Kidney epithelial cell (primary cell): ENCODE results near the gene RUNX1. TPM values are rescaled to one million over a fixed set of nuclear protein-coding genes. Genes with fewer than 3 reads are reported as not detected.

Experiments used
- DNase-seq: peaks from one replicate; pipeline ENCODE4 v3.0.0-alpha.2; 2010; ENCODE audit warnings: low read depth
- H3K27me3 ChIP-seq: 2 replicates; pipeline ENCODE4 v1.6.0; 2011; ENCODE audit warnings: low read length; ENCODE audit not compliant: control insufficient read depth, insufficient read depth
- H3K36me3 ChIP-seq: 2 replicates; pipeline ENCODE4 v1.5.1; 2011; ENCODE audit warnings: low read length; ENCODE audit not compliant: control insufficient read depth, insufficient read depth
- H3K4me3 ChIP-seq: 2 replicates; pipeline ENCODE4 v1.5.1; 2011; ENCODE audit warnings: low read depth, mild to moderate bottlenecking, control low read depth, low read length
- total RNA-seq: library from RNA; depleted of rRNA; stranded (reverse); fragments of >200 nt; gene quantifications from 2 replicates; pipeline ENCODE4 v1.2.3, GENCODE V29; 2015
- TF ChIP-seq, protein P1 (sequence below): IDR thresholded peaks from 2 replicates; pipeline ENCODE4 v1.5.1; 2011; ENCODE audit warnings: mild to moderate bottlenecking, moderate library complexity, low read length, control low read depth, inconsistent platforms; ENCODE audit not compliant: insufficient read depth, poor library complexity, severe bottlenecking

Gene RUNX1
- total RNA-seq, 1 donor from 2014 or later: 43.0 TPM

DNA sequence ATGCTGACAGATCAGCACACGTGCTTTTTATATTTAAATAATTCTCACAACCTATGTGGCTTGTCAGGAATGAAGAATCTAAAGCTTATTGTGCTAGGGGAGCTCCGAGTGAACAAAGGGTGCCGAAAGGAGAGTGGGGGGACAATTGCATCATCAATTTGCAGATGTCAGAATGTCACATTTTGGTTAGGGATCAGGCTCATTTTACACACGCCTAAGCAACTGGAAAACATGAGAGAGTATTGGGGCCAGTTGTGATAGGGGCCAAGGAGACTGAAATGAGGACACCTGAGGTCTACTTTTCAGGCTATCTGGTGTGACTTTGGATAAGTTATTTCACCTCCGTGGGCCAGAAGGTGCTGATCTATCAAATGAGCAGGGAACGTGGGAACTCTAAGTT is 31.8 kb downstream of the RUNX1 start:
- Histone ChIP-seq H3K36me3 (no peaks in the 10 kb centered on the region), H3K27me3 (no peaks in the 10 kb centered on the region), H3K4me3 (no peak overlapping the region)
- no peak for DNase-seq
- TF ChIP-seq, protein P1, sequence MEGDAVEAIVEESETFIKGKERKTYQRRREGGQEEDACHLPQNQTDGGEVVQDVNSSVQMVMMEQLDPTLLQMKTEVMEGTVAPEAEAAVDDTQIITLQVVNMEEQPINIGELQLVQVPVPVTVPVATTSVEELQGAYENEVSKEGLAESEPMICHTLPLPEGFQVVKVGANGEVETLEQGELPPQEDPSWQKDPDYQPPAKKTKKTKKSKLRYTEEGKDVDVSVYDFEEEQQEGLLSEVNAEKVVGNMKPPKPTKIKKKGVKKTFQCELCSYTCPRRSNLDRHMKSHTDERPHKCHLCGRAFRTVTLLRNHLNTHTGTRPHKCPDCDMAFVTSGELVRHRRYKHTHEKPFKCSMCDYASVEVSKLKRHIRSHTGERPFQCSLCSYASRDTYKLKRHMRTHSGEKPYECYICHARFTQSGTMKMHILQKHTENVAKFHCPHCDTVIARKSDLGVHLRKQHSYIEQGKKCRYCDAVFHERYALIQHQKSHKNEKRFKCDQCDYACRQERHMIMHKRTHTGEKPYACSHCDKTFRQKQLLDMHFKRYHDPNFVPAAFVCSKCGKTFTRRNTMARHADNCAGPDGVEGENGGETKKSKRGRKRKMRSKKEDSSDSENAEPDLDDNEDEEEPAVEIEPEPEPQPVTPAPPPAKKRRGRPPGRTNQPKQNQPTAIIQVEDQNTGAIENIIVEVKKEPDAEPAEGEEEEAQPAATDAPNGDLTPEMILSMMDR: no peak

DNA sequence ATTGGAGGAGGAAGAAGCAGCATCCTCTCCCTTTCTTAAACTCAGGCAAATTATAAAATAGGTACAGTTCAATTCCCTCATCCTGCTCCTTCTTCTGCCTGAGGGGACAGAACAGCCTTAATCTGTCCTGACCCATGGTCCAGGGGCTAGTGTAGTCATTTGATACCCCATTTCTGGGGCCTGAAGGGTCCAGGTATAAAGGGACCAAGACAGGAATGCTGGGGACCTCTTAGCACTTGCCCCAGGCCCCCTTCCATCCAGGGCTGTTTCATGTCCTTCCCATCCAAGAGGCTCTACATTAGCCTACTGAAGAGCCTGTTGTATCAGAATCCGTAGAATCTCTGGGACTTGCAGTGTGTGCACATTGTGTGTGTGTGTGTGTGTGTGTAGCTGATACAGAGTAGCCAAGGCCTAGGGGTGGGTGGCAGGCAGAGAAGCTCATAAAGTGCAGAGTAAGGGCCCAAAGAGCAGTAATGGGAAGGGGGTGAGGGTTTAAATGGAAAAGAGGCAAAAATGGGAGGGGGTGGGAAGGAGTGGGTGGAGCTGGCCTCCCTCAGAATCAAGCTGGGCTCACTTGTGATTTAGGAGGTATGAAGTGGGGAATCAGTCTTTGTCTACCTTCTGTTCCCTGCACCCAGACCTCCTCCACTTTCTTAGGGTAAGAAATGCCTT is 32.4 kb downstream of the RUNX1 start:
- Histone ChIP-seq H3K36me3 (no peaks in the 10 kb centered on the region), H3K27me3 (no peaks in the 10 kb centered on the region), H3K4me3 (no peak overlapping the region)
- DNase-seq: no peak
- TF ChIP-seq, protein P1: no peak

DNA sequence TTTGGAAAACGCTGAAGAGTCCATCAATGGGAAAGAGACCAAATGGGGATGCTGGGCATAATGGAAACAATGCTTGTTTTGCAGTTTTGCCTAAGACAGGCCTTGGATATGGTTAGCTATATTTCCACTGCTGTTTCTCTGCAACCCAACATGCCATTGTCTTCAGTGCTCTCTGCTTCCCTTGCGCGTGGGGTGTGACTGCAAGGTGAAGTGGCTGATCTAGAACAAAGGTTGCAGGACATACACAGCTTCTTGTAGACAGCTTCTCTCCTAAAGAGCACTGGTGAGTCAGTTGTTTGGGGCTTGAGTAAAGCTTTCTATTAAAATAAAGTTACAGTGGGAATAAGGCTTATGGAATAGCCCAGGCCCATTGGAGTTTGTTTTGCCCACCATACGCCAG is 33.0 kb downstream of the RUNX1 start:
- DNase-seq: no peak
- TF ChIP-seq, protein P1: no peak
- Histone ChIP-seq H3K27me3 (no peaks in the 10 kb centered on the region), H3K36me3 (no peaks in the 10 kb centered on the region), H3K4me3 (no peak overlapping the region)

DNA sequence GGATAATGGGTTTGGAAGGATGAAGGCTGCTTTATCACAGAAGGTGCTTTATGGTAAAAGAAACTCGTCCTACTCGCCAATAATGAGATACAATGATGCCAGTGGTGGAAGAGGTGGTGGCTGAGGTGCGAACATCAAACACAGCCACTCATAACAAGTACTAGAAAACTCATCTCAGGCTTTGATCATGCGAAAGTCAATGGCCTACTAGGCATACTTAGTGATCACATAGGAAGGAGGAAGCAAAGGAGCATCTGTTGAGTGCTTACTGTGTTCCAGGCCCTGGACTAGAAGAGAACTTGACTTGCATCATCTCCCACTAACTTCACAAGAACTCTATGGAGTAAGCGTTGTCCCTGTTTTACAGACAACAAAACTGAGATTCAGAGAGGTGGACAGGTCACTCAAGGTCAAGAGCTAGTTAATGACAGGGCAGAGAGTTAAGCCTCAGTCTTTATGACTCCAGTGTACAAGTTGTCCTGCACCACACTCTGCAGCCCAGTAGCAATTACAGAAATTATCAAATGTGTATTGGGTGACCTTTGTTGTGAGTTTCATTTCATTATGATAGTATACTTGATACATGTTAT is 33.6 kb downstream of the RUNX1 start:
- TF ChIP-seq, protein P1: no peak
- no peaks in the 10 kb centered on the region for H3K27me3 ChIP-seq
- DNase-seq: no peak
- no peak overlapping the region for H3K4me3 ChIP-seq
- H3K36me3 ChIP-seq: no peaks in the 10 kb centered on the region

DNA sequence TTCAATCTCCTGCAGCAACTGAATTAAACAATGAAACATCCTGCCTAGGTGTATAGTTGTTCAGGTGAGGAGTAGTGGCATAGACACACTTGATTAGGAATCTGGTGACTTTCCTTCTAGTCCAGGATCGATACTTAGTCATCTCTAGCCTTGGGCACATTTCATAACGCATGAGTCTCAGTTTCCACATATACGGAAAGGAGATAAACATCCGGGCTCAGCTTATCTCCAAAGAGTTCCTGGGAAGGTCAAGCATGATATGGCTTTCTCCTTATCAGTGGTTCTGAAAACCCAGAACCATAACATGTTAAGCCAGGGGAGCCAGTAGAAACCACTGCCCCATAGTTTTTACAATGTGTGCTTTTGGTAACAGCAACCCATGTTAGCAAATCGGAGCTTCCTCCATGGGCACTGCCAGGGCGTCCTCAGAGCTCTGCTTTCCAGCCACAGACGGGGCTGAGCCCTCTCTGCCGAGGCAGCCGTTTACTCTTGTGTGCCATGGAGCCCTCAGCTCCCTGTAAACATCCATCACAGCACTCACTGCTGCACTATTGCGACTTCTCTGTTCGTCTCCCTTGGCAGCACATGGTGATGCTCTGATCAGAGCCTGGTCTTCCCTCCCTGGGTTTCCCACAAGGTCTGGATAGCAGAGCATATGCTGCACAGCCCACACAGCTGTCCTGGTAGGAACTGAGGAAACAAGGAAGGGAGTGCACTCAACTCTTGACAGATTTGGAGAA is 34.6 kb downstream of the RUNX1 start:
- TF ChIP-seq, protein P1: no peak
- DNase-seq: no peak
- Histone ChIP-seq H3K27me3 (no peaks in the 10 kb centered on the region), H3K36me3 (no peaks in the 10 kb centered on the region), H3K4me3 (no peak overlapping the region)

DNA sequence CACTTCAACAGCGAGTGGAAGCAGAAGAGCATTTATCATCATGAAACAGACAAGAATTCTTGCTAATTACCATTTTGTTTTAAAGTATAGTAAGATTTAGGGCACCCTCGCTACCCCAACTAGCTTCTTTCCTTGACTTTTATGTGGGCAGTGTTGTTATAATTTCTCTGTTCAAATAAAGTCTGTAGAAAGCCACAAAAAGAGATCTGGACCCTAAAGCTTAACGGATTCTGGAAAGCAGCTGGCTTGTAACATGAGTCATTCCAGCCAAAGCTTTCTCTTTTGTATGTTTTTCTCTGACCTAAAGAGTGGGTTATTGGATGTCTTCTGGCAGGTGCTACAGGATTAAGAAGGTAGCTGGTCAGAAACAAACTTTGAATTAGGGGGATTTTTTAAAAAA is 37.4 kb downstream of the RUNX1 start:
- TF ChIP-seq, protein P1: no peak
- no peaks in the 10 kb centered on the region for H3K27me3 ChIP-seq
- H3K36me3 ChIP-seq: no peaks in the 10 kb centered on the region
- no peak overlapping the region for H3K4me3 ChIP-seq
- DNase-seq: no peak
